ENCODE data around the gene DTHD1. TPM values are rescaled to one million over a fixed set of nuclear protein-coding genes. Genes with fewer than 3 reads are reported as not detected.

The DTHD1 gene
- total RNA-seq (10 to 100 TPM; 15.5 to 33.4 TPM), polyA plus RNA-seq (1 to 10 TPM; 1.5 to 2.7 TPM)
- long read RNA-seq, donor 1: 0 reads
- long read RNA-seq, donor 2: 0 reads
- long read RNA-seq, donor 3: 0 reads
- long read RNA-seq, donor 4: 0 reads
- long read RNA-seq, donor 5: 0 reads

- no peaks in the 10 kb centered on the region for H3K9me3 ChIP-seq (ENCODE audit: control insufficient read depth in 4 of 4, insufficient read depth in 3 of 4, low read length in 3 of 4)
- TF ChIP-seq, protein P1, sequence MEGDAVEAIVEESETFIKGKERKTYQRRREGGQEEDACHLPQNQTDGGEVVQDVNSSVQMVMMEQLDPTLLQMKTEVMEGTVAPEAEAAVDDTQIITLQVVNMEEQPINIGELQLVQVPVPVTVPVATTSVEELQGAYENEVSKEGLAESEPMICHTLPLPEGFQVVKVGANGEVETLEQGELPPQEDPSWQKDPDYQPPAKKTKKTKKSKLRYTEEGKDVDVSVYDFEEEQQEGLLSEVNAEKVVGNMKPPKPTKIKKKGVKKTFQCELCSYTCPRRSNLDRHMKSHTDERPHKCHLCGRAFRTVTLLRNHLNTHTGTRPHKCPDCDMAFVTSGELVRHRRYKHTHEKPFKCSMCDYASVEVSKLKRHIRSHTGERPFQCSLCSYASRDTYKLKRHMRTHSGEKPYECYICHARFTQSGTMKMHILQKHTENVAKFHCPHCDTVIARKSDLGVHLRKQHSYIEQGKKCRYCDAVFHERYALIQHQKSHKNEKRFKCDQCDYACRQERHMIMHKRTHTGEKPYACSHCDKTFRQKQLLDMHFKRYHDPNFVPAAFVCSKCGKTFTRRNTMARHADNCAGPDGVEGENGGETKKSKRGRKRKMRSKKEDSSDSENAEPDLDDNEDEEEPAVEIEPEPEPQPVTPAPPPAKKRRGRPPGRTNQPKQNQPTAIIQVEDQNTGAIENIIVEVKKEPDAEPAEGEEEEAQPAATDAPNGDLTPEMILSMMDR (IDR thresholded peaks at IDR 0.05; ENCODE audit: control extremely low read depth, extremely low read depth): no peak
- no peak within 1 kb of the TSS for H3K9ac ChIP-seq (ENCODE audit: insufficient read depth in 1 of 2, low read length in 2 of 2)
- WGBS, 2 donors: 87 to 94% methylated on average over 5 of the region's 5 CpGs
- DNase-seq: no peak
- no peak within 1 kb of the TSS for H3K4me3 ChIP-seq
- H3K4me1 ChIP-seq (ENCODE audit: control insufficient read depth in 5 of 5, insufficient read depth in 5 of 5, low read length in 5 of 5): no peaks in the 10 kb centered on the region
- H3K27ac ChIP-seq (ENCODE audit: low read depth in 1 of 2, low read length in 1 of 2): no peak within 1 kb of the TSS
- H3K36me3 ChIP-seq (ENCODE audit: control insufficient read depth in 4 of 4, insufficient read depth in 4 of 4, low read length in 4 of 4): no peaks in the 10 kb centered on the region
- ATAC-seq (ENCODE audit: insufficient read depth, low FRiP score): no peak
- H3K27me3 ChIP-seq (ENCODE audit: control insufficient read depth in 3 of 3, insufficient read depth in 3 of 3, low read length in 2 of 3): no peaks in the 10 kb centered on the region
Measured at GRCh38 chr4:36281384-36282106, at the start of gene DTHD1. DTHD1 (plus strand) TSS chr4:36281616; CDS start chr4:36281759, 143 bp downstream.

- Histone ChIP-seq H3K4me3 (no peak overlapping the region), H3K9me3 (ENCODE audit: control insufficient read depth in 4 of 4, insufficient read depth in 3 of 4, low read length in 3 of 4) (peaks cover 0 to 3% (median 1%) of the 10 kb centered on the region in 4 donors), H3K27ac (ENCODE audit: low read depth in 1 of 2, low read length in 1 of 2) (no peak overlapping the region), H3K9ac (ENCODE audit: insufficient read depth in 1 of 2, low read length in 2 of 2) (no peak overlapping the region), H3K4me1 (ENCODE audit: control insufficient read depth in 5 of 5, insufficient read depth in 5 of 5, low read length in 5 of 5) (no peaks in the 10 kb centered on the region), H3K36me3 (ENCODE audit: control insufficient read depth in 4 of 4, insufficient read depth in 4 of 4, low read length in 4 of 4) (peaks cover 0 to 1% (median 0%) of the 10 kb centered on the region in 4 donors), H3K27me3 (ENCODE audit: control insufficient read depth in 3 of 3, insufficient read depth in 3 of 3, low read length in 2 of 3) (no peaks in the 10 kb centered on the region)
- 93 to 94% methylated on average over 10 of the region's 10 CpGs for WGBS, 2 donors
- ATAC-seq (ENCODE audit: insufficient read depth, low FRiP score): no peak
- TF ChIP-seq, protein P1 (IDR thresholded peaks at IDR 0.05; ENCODE audit: control extremely low read depth, extremely low read depth): no peak
- no peak for DNase-seq
Measured at GRCh38 chr4:36233567-36234266, 47.7 kb upstream of the DTHD1 start.

DNA sequence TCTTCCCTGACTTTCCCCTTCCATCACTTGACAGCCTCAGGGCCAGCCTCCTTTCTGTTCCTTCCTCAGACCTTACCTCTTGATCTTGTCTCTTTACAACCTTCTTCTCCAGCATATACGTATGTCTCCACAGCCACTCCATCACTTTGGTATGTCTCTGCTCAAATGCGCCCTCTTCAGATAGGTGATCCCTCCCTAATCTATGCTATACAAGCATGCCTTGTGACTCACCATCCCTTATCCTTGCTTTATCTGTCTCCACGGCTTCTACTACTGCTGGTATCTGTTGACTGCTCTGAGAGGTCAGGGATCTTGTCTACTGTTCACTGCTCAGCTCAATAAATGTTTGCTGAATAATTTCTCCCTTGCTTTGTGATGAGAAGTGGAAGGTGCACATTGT is 46.1 kb upstream of the DTHD1 start:
- DNase-seq (no peak), ATAC-seq (ENCODE audit: insufficient read depth, low FRiP score) (no peak)
- Histone ChIP-seq H3K36me3 (ENCODE audit: control insufficient read depth in 4 of 4, insufficient read depth in 4 of 4, low read length in 4 of 4) (no peaks in the 10 kb centered on the region), H3K9ac (ENCODE audit: insufficient read depth in 1 of 2, low read length in 2 of 2) (no peak overlapping the region), H3K9me3 (ENCODE audit: control insufficient read depth in 4 of 4, insufficient read depth in 3 of 4, low read length in 3 of 4) (peaks cover 0 to 3% (median 1%) of the 10 kb centered on the region in 4 donors), H3K4me1 (ENCODE audit: control insufficient read depth in 5 of 5, insufficient read depth in 5 of 5, low read length in 5 of 5) (no peaks in the 10 kb centered on the region), H3K4me3 (no peak overlapping the region), H3K27ac (ENCODE audit: low read depth in 1 of 2, low read length in 1 of 2) (no peak overlapping the region), H3K27me3 (ENCODE audit: control insufficient read depth in 3 of 3, insufficient read depth in 3 of 3, low read length in 2 of 3) (no peaks in the 10 kb centered on the region)
- 81 to 82% methylated on average over 3 of the region's 3 CpGs for WGBS, 2 donors
- TF ChIP-seq, protein P1 (IDR thresholded peaks at IDR 0.05; ENCODE audit: control extremely low read depth, extremely low read depth): no peak
